Measurements from ENCODE around the gene PALMD. TPM values are rescaled to one million over a fixed set of nuclear protein-coding genes. Genes with fewer than 3 reads are reported as not detected.

The PALMD gene
- total RNA-seq, 2 experiments from 2014 or later, result not detected

DNA sequence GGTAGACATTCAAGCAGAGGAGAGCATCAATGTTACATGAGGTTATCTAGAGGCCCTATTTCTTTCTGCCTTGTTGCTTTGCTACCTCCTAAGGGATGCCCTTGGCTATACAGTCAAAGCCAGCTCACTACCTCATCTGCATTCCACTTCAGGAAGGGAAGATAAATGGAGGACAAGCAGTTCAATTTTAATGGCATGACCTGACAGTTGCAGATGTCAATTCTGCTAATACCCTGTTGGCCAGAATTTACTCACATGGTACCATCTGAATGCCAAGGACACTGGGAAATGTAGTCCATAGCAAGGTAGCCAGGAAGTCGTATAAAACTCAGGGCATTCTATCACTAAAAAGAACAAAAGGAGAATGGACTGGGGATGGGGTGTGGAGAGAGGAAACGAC is 31.5 kb downstream of the PALMD start:
- H3K4me1 ChIP-seq (ENCODE audit: insufficient read depth, low read length), result no peaks in the 10 kb centered on the region
- H3K9me3 ChIP-seq (ENCODE audit: control insufficient read depth in 1 of 2, insufficient read depth in 1 of 2, low read length in 2 of 2), result no peaks in the 10 kb centered on the region
- H3K36me3 ChIP-seq (ENCODE audit: insufficient read depth, low read length), result no peaks in the 10 kb centered on the region
- no peak overlapping the region for H3K27ac Mint-ChIP-seq
- no peaks in the 10 kb centered on the region for H3K9me3 Mint-ChIP-seq
- H3K27me3 Mint-ChIP-seq, result peaks cover 16% of the 10 kb centered on the region
- ChIA-PET CTCF (no interaction called here), POLR2A (no interaction called here)
- no peak overlapping the region for H3K4me3 Mint-ChIP-seq
- TF ChIP-seq, protein P1, sequence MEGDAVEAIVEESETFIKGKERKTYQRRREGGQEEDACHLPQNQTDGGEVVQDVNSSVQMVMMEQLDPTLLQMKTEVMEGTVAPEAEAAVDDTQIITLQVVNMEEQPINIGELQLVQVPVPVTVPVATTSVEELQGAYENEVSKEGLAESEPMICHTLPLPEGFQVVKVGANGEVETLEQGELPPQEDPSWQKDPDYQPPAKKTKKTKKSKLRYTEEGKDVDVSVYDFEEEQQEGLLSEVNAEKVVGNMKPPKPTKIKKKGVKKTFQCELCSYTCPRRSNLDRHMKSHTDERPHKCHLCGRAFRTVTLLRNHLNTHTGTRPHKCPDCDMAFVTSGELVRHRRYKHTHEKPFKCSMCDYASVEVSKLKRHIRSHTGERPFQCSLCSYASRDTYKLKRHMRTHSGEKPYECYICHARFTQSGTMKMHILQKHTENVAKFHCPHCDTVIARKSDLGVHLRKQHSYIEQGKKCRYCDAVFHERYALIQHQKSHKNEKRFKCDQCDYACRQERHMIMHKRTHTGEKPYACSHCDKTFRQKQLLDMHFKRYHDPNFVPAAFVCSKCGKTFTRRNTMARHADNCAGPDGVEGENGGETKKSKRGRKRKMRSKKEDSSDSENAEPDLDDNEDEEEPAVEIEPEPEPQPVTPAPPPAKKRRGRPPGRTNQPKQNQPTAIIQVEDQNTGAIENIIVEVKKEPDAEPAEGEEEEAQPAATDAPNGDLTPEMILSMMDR (IDR thresholded peaks at IDR 0.05), result no peak
- H3K4me3 ChIP-seq (ENCODE audit: low read length), result no peak overlapping the region
- intact Hi-C loops (cut with DNase I, micrococcal nuclease), result no loop called here
- no peaks in the 10 kb centered on the region for H3K4me1 Mint-ChIP-seq (ENCODE audit: low read depth)
- H3K27me3 ChIP-seq (ENCODE audit: control insufficient read depth in 1 of 2, insufficient read depth in 2 of 2, low read length in 2 of 2), result peaks cover 0 to 2% of the 10 kb centered on the region in 2 experiments
- ATAC-seq (ENCODE audit: poor library complexity) (no peak), DNase-seq (no peak)
- H3K27ac ChIP-seq (ENCODE audit: low read depth in 1 of 2, low read length in 2 of 2), result no peak overlapping the region
- H3K36me3 Mint-ChIP-seq (ENCODE audit: low read depth), result no peaks in the 10 kb centered on the region

DNA sequence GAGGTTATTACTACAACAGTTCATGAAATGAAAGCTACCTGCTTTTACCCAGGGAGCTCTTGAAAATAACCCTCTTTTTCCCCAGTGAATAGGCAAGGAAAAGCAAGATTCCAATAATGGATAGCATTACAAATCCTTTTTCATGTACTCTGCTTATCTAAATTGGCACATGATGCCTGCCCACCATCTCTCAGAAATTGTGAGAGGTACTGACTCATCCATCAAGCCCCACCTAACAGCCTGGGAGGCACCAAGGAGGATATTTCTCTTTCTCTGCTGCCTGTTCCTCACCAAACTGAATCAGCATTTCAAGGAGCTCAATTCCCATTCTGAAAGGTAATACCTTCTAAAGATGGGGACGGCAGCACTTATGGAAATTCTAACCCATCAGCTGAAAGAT is 34.4 kb downstream of the PALMD start:
- Histone ChIP-seq H3K27ac (ENCODE audit: low read depth in 1 of 2, low read length in 2 of 2) (no peak overlapping the region), H3K27me3 (ENCODE audit: control insufficient read depth in 1 of 2, insufficient read depth in 2 of 2, low read length in 2 of 2) (no peaks in the 10 kb centered on the region), H3K4me1 (ENCODE audit: insufficient read depth, low read length) (no peaks in the 10 kb centered on the region), H3K36me3 (ENCODE audit: insufficient read depth, low read length) (no peaks in the 10 kb centered on the region), H3K9me3 (ENCODE audit: control insufficient read depth in 1 of 2, insufficient read depth in 1 of 2, low read length in 2 of 2) (no peaks in the 10 kb centered on the region), H3K4me3 (ENCODE audit: low read length) (no peak overlapping the region)
- Mint-ChIP-seq H3K27me3 (peaks cover 4% of the 10 kb centered on the region), H3K9me3 (no peaks in the 10 kb centered on the region), H3K4me3 (no peak overlapping the region), H3K4me1 (ENCODE audit: low read depth) (no peaks in the 10 kb centered on the region), H3K36me3 (ENCODE audit: low read depth) (no peaks in the 10 kb centered on the region), H3K27ac (no peak overlapping the region)
- ATAC-seq (ENCODE audit: poor library complexity) (no peak), DNase-seq (no peak)
- TF ChIP-seq, protein P1 (IDR thresholded peaks at IDR 0.05), result no peak
- ChIA-PET POLR2A (no interaction called here), CTCF (no interaction called here)
- intact Hi-C loops (cut with DNase I, micrococcal nuclease), result no loop called here

DNA sequence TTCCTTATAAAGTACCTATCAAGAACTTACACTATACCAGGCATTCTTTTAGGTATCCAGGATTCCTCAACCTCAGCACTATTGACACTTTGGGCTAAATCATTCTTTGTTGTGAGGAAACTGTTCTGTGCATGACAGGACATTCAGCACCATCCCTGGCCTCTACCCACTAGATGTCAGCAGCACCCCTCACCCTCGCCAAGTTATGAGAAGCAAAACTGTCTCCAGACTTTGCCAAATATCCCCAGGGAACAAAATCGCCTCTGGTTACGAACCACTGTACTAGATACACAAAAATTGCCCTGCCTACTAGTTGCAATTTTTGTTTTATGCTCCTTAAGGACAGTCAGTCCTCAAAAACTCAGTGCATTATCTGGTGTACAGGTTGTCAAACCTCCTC is 35.7 kb downstream of the PALMD start:
- no peaks in the 10 kb centered on the region for H3K27me3 Mint-ChIP-seq
- TF ChIP-seq, protein P1 (IDR thresholded peaks at IDR 0.05), result no peak
- CTCF ChIA-PET, result no interaction called here
- H3K9me3 Mint-ChIP-seq, result no peaks in the 10 kb centered on the region
- intact Hi-C loops (cut with DNase I, micrococcal nuclease), result no loop called here
- ATAC-seq (ENCODE audit: poor library complexity) (no peak), DNase-seq (no peak)
- no peaks in the 10 kb centered on the region for H3K36me3 Mint-ChIP-seq (ENCODE audit: low read depth)
- no peaks in the 10 kb centered on the region for H3K4me1 Mint-ChIP-seq (ENCODE audit: low read depth)
- H3K4me3 Mint-ChIP-seq, result no peak overlapping the region
- H3K27ac ChIP-seq (ENCODE audit: low read depth in 1 of 2, low read length in 2 of 2), result no peak overlapping the region
- H3K27ac Mint-ChIP-seq, result no peak overlapping the region
- no peaks in the 10 kb centered on the region for H3K27me3 ChIP-seq (ENCODE audit: control insufficient read depth in 1 of 2, insufficient read depth in 2 of 2, low read length in 2 of 2)
- H3K36me3 ChIP-seq (ENCODE audit: insufficient read depth, low read length), result no peaks in the 10 kb centered on the region
- POLR2A ChIA-PET, result no interaction called here
- no peak overlapping the region for H3K4me3 ChIP-seq (ENCODE audit: low read length)
- H3K9me3 ChIP-seq (ENCODE audit: control insufficient read depth in 1 of 2, insufficient read depth in 1 of 2, low read length in 2 of 2), result no peaks in the 10 kb centered on the region
- no peaks in the 10 kb centered on the region for H3K4me1 ChIP-seq (ENCODE audit: insufficient read depth, low read length)

Data from CD4-positive, alpha-beta T cell (primary cell).